Esophagus muscularis mucosa (tissue), 3 donors: ENCODE results near the gene GMDS.

Source experiments
- CTCF ChIP-seq, 3 experiments: fragments of 200-600 bp in 2 of 3; fragments of 450-650 bp in 1 of 3; sonication (generic) in 2 of 3; IDR thresholded peaks; one replicate each; pipeline ENCODE4 v1.5.1; 2017 to 2019; ENCODE audit warnings: antibody characterized with exemption in 3 of 3, mild to moderate bottlenecking in 2 of 3, moderate library complexity in 1 of 3
- POLR2A ChIP-seq: fragments of 450-650 bp; IDR thresholded peaks from one replicate; pipeline ENCODE4 v1.6.1; 2017; ENCODE audit warnings: antibody characterized with exemption, moderate library complexity, mild to moderate bottlenecking, low read depth

- TF ChIP-seq CTCF (IDR thresholded peaks at IDR 0.05) (no peak), POLR2A (no peak)
Observed at GRCh38 chr6:1820165-1820564, 425.2 kb downstream of the GMDS start.
